Activated naive CD4-positive, alpha-beta T cell treated with anti-CD3 and anti-CD28 coated beads, Interleukin-2, amount 50 U/mL, for 24 hours (primary cell): ENCODE measurements around the gene PEPD.
"Not testable (repeated sequence)": the region's sequence is repeated elsewhere in the genome, so short reads cannot be mapped to it uniquely, and the experiment has no call there.

Experiments used
- H3K27ac Mint-ChIP-seq: one replicate; pipeline ENCODE4 v1.8.0; 2021; ENCODE audit warnings: mild to moderate bottlenecking, mixed read lengths
- H3K27me3 Mint-ChIP-seq: one replicate; pipeline ENCODE4 v1.8.0; 2021; ENCODE audit warnings: mixed read lengths
- H3K36me3 Mint-ChIP-seq: one replicate; pipeline ENCODE4 v1.8.0; 2021; ENCODE audit warnings: mixed read lengths
- H3K4me1 Mint-ChIP-seq: one replicate; pipeline ENCODE4 v1.8.0; 2021; ENCODE audit warnings: mixed read lengths
- H3K4me3 Mint-ChIP-seq: one replicate; pipeline ENCODE4 v1.8.0; 2021; ENCODE audit warnings: mild to moderate bottlenecking, mixed read lengths
- H3K9me3 Mint-ChIP-seq: one replicate; pipeline ENCODE4 v1.8.0; 2021; ENCODE audit warnings: mixed read lengths

PEPD gene

GRCh38 chr19:33499671-33500506, 21.7 kb downstream of the PEPD start:
- Mint-ChIP-seq H3K36me3 (peaks cover 2% of the 10 kb centered on the region), H3K4me3 (no peak overlapping the region), H3K9me3 (no peaks in the 10 kb centered on the region), H3K27ac (no peak overlapping the region), H3K4me1 (no peaks in the 10 kb centered on the region), H3K27me3 (no peaks in the 10 kb centered on the region)

- peaks cover 2% of the 10 kb centered on the region for H3K36me3 Mint-ChIP-seq
- H3K4me1 Mint-ChIP-seq: no peaks in the 10 kb centered on the region
- no peak overlapping the region for H3K4me3 Mint-ChIP-seq
- no peaks in the 10 kb centered on the region for H3K9me3 Mint-ChIP-seq
- H3K27ac Mint-ChIP-seq: no peak overlapping the region
- H3K27me3 Mint-ChIP-seq: no peaks in the 10 kb centered on the region
Observed at GRCh38 chr19:33499248-33499647, 22.3 kb downstream of the PEPD start.

- Mint-ChIP-seq H3K27me3 (no peaks in the 10 kb centered on the region), H3K4me1 (no peaks in the 10 kb centered on the region), H3K4me3 (no peak overlapping the region), H3K27ac (no peak overlapping the region), H3K9me3 (no peaks in the 10 kb centered on the region), H3K36me3 (peaks cover 2% of the 10 kb centered on the region)
Observed at GRCh38 chr19:33498391-33499000, 23.1 kb downstream of the PEPD start.

- no peak overlapping the region for H3K4me3 Mint-ChIP-seq
- no peaks in the 10 kb centered on the region for H3K27me3 Mint-ChIP-seq
- H3K27ac Mint-ChIP-seq: no peak overlapping the region
- no peaks in the 10 kb centered on the region for H3K9me3 Mint-ChIP-seq
- no peaks in the 10 kb centered on the region for H3K4me1 Mint-ChIP-seq
- H3K36me3 Mint-ChIP-seq: peaks cover 2% of the 10 kb centered on the region
Observed at GRCh38 chr19:33497778-33498175, 23.8 kb downstream of the PEPD start.

GRCh38 chr19:33497131-33497777, 24.3 kb downstream of the PEPD start:
- Mint-ChIP-seq H3K9me3 (no peaks in the 10 kb centered on the region), H3K27me3 (no peaks in the 10 kb centered on the region), H3K4me1 (no peaks in the 10 kb centered on the region), H3K4me3 (no peak overlapping the region), H3K27ac (no peak overlapping the region), H3K36me3 (peaks cover 2% of the 10 kb centered on the region)

GRCh38 chr19:33496038-33496895, 25.3 kb downstream of the PEPD start:
- H3K36me3 Mint-ChIP-seq: peaks cover 2% of the 10 kb centered on the region
- no peaks in the 10 kb centered on the region for H3K27me3 Mint-ChIP-seq
- H3K27ac Mint-ChIP-seq: no peak overlapping the region
- no peaks in the 10 kb centered on the region for H3K9me3 Mint-ChIP-seq
- H3K4me1 Mint-ChIP-seq: no peaks in the 10 kb centered on the region
- H3K4me3 Mint-ChIP-seq: no peak overlapping the region

- no peak overlapping the region for H3K27ac Mint-ChIP-seq
- H3K36me3 Mint-ChIP-seq: no peaks in the 10 kb centered on the region
- no peaks in the 10 kb centered on the region for H3K4me1 Mint-ChIP-seq
- H3K4me3 Mint-ChIP-seq: no peak overlapping the region
- no peaks in the 10 kb centered on the region for H3K27me3 Mint-ChIP-seq
- no peaks in the 10 kb centered on the region for H3K9me3 Mint-ChIP-seq
Observed at GRCh38 chr19:33493401-33494275, 28.0 kb downstream of the PEPD start.

- H3K4me3 Mint-ChIP-seq: no peak overlapping the region
- H3K36me3 Mint-ChIP-seq: no peaks in the 10 kb centered on the region
- no peak overlapping the region for H3K27ac Mint-ChIP-seq
- H3K27me3 Mint-ChIP-seq: no peaks in the 10 kb centered on the region
- H3K9me3 Mint-ChIP-seq: no peaks in the 10 kb centered on the region
- no peaks in the 10 kb centered on the region for H3K4me1 Mint-ChIP-seq
Observed at GRCh38 chr19:33492951-33493350, 28.6 kb downstream of the PEPD start.

GRCh38 chr19:33492090-33492489, 29.5 kb downstream of the PEPD start:
- Mint-ChIP-seq H3K4me3 (no peak overlapping the region), H3K36me3 (no peaks in the 10 kb centered on the region), H3K27ac (no peak overlapping the region), H3K4me1 (no peaks in the 10 kb centered on the region), H3K27me3 (no peaks in the 10 kb centered on the region), H3K9me3 (no peaks in the 10 kb centered on the region)

GRCh38 chr19:33490596-33490995, 31.0 kb downstream of the PEPD start:
- not testable (repeated sequence) for H3K27ac Mint-ChIP-seq, H3K27me3 Mint-ChIP-seq, H3K36me3 Mint-ChIP-seq, H3K4me3 Mint-ChIP-seq, H3K9me3 Mint-ChIP-seq, H3K4me1 Mint-ChIP-seq

- Mint-ChIP-seq H3K36me3 (peaks cover 7% of the 10 kb centered on the region), H3K27me3 (no peaks in the 10 kb centered on the region), H3K27ac (no peak overlapping the region), H3K4me3 (no peak overlapping the region), H3K4me1 (no peaks in the 10 kb centered on the region), H3K9me3 (no peaks in the 10 kb centered on the region)
Observed at GRCh38 chr19:33490041-33490451, 31.5 kb downstream of the PEPD start.

- H3K27me3 Mint-ChIP-seq: no peaks in the 10 kb centered on the region
- H3K27ac Mint-ChIP-seq: no peak overlapping the region
- no peaks in the 10 kb centered on the region for H3K4me1 Mint-ChIP-seq
- H3K36me3 Mint-ChIP-seq: peaks cover 15% of the 10 kb centered on the region
- no peak overlapping the region for H3K4me3 Mint-ChIP-seq
- H3K9me3 Mint-ChIP-seq: no peaks in the 10 kb centered on the region
Observed at GRCh38 chr19:33488826-33489225, 32.8 kb downstream of the PEPD start.

- no peak overlapping the region for H3K27ac Mint-ChIP-seq
- no peaks in the 10 kb centered on the region for H3K27me3 Mint-ChIP-seq
- H3K4me3 Mint-ChIP-seq: no peak overlapping the region
- peaks cover 21% of the 10 kb centered on the region for H3K36me3 Mint-ChIP-seq
- H3K9me3 Mint-ChIP-seq: no peaks in the 10 kb centered on the region
- no peaks in the 10 kb centered on the region for H3K4me1 Mint-ChIP-seq
Observed at GRCh38 chr19:33487901-33488800, 33.4 kb downstream of the PEPD start.
